Amygdala (tissue), 56 donors: Measurements from ENCODE around the gene MTA1.
A peak's percentile ranks its signal among the peaks of the same experiment; 100 is the strongest.

ENCODE experiments used
- DNase-seq, 56 donors: peaks; one replicate each; lab custom pipeline; 2025; lab: John Stamatoyannopoulos, UW

The MTA1 gene

DNA sequence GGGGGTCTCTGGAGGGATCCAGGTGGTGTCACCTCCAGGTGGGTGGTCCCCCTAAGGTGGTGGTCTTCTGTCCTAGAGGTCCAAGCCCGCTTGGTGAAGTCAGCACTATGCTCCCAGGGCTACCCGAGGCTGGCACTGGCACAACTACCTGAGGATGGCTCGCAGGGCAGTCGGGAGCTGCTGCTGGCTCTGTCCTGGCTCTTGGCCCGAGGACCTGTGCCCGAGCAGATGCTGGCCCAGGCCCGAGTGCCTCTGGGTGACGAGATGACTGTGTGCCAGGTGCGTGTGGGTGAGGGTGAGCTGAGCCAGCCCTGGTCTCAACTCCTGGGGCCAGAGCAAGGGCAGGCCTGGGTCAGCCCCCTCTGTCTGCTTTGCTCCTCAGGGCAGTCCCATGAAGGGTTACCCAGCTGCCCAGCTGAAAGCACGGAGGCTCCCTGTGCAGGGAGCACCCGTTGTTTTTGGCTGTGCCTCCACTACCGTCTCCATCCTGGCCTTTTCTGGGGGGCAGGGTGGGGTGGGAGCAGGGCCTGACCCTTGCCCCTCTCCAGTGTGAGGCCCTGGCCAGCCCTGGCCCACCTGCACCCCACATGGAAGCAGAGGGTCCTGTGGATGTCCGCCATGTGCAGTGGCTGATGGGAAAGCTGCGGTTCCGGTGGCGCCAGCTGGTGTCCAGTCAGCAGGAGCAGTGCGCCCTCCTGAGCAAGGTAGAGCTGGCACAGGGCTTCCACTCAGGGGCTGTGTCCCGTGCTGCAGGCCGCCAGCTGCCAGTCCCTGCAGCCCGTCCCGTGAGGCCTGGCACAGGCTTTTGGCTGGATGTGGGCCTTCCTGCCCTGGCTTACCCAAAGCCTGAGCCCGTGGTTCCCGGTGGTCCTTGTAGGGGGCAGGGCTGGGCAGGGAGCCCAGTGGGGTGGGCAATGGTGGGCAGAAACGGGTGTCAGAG, 72.7 kb downstream of the MTA1 start:
- DNase-seq, result no peak

DNA sequence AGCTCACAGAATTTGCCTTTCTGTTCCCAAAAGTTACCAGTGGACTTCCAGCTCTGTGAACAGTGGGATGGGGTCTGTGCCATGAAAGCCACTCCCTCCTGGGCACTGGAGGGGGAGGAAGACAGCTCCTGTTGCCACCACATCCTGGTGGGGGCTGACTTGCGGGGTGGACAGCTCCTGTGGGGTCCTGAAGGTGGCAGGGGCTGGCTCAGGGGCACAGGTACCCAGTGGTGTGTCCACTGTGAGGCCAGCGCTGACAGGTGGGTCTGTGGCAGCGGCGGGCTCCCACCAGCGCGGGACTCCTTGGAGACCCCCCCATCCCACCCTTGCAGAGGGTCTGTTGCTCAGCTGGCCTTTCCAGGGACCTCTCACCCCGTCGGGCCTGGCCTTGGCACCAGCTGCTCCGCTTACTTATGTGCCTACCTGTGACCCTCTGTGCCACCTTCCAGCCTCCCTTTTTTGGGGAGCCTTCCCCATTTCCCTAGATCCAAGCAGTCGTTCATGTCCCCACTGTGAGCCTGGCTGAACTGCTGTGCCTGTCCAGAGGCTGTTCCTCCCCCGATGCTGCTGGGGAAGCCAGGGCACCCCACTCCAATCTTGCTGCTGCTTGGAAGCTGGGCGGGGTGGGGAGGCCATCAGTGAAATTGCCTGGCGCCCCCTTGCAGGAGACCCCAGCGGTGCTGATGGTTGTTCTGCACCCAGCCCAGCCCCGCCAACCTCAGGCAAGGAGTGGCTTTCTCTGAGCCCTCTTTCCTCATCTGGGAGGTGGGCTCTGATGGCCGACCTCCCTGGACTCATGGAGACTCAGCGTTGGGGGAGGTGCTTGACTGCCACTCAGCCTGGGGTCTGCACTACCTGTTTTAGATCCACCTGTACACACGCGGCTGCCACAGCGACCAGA, 73.6 kb downstream of the MTA1 start:
- no peak for DNase-seq

DNA sequence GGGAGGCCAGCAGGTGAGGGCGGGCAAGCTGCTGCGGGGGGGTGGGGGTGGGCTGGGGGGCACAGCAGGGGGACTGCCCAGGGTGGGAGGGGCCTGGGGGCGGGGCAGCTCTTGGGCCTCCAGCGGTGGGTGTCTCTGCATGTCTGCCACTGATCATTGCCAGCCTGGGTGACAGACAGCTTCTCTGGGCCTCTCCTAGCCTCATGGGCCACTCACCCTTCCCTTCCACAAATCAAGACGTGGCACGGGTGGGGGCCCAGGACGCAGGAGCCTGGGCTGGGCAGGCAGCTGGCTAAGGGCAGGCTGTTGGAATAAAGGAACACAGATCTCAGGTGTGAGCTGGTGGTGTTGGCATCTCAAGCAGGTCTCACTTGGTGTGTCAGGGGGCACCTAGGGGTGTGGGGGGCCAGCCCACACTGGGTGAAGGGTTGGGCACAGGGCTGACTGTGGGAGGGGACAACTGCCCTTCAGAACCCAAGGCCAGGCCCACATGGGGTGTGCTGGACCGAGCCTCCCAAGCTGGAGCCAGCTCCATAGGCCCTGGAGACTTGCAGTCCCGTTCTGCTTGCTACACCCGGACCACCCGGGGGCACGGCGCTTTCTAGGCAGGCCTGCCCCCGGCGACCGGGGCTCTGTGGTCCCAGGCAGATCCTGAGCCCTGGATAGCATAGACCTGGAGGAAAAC, 74.4 kb downstream of the MTA1 start:
- no peak for DNase-seq

DNA sequence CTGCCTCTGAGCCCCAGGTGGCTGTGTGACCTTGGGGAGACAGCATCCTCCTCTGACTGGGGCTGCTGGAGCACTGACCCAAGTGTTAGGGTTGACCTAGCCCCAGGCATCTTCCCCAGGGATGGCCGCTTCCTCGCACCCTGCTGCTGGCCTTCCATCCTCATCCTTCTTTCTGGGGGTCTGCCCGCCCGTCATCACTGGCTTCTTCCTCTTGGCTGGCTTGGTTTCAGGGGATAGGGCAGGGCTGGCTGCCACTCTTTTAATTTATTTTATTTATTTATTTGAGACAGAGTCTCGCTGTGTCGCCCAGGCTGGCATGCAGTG, 74.9 kb downstream of the MTA1 start:
- DNase-seq, result no peak

DNA sequence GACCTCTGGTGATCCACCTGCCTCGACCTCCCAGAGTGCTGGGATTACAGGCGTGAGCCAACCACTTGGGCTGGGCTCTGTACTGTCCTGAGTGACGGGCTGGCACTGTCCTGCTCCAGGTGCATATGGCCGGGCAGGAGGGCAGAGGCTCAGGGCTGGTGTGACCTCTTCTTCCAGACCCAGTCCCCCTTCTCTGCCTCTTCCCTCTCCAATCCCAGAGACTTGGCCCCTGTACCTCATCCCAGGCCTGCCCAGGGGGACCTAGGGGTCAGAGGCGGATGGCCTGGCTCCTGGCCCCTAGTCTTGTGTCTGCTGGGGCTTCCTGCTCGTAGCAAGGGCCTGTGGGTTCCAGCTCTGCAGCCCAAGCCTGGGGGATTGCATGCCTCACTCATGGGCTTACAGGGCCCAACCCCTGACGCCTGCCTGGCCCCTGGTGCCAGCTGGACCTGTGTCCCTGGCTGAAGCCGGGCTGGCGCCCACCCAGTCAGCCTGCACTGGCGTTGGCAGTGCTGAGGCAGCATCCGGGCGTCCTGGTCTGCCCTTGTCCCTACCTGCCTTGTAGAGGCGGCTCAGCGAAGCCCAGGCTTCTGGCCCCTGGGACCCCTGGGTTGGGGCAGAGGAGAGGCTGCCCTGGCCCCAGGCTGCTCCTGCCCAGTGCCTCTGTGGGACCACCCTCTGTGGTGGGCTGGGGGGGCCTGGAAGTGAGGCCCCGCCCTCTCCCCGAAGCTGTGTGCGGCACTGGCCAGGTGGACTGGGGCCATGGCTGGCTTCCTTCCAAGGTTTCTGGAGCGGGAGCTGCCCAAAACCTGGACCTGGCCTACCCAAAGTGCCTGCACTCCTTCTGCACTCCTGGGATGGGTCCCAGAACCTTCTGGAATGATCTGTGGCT, 75.7 kb downstream of the MTA1 start:
- DNase-seq, result no peak

DNA sequence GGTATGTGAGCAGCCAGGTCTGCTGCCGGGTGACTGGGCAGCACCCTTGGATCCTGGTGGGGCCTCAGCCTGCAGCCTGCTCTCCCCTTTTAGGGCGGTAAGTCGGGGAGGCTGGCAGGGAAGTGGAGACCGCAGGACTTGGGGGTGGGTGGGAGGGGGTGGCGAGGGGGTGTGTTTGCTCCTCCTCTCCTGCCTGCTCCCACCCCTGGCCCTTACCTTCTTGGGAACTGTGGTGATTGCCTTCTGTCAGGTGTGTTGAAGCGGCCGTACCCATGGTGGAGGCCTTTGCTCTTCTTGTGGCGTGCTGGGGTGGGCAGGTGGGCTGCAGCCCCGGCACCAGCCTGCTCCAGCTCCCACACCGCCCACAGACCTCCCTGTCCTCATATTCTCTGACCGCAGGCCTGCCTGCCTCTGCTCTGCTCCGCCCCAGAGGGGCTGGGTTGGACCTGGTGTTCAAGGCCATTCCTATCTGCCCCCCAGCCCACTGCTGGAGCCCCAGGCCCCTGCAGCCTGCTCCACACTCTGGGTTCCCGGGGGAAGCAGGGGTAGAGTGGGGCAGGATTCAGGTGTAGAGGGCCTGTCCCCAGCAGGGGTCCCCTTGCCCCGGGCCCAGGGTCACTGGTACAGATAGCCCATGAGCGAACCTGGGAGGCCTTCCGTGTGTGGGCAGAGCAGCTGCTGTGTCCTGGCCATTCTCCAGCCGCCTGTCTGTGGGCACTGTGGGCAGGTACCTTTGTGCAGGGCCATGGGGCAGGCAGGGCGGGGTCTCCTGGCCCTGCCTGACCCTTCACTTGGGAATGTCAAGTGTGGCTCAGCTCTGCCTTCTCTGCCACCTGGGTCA, 76.6 kb downstream of the MTA1 start:
- DNase-seq, result no peak

DNA sequence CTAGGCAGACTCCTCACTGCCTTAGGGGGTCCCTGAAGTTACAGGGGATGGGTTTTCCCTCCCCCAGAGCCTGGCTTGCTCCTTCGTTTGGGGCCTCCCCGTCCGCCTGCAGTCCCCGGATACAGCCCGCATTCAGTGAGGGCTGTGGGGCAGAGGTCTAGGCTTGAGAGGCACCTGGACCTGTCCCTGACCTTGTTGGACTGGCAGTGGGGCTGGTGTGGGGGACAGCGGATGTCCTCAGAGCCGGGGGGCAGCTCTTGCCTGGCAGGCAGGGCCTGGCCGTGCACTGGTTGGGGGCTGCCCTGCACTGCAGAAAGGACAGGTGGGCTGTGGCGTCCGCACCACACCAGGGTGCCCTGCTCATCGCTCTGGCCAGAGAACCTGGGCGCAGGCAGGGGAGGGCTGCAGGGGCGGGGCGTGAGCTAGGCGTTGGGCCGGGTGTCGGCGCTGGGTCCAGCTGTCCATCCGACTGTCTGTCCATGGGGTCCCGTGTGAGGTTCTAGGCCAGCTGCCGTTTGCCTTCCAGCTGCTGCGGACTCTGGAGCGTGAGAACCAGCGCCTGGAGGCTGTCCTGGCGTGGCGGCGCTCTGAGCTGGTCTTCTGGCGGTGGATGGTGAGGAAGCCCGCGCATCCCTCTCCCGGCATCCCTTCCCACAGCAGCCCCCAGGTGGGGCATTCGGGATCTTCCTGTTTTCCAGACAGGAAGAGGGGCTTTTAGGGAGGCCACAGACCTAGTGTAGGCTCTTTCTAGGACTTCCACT, 77.4 kb downstream of the MTA1 start:
- no peak for DNase-seq

DNA sequence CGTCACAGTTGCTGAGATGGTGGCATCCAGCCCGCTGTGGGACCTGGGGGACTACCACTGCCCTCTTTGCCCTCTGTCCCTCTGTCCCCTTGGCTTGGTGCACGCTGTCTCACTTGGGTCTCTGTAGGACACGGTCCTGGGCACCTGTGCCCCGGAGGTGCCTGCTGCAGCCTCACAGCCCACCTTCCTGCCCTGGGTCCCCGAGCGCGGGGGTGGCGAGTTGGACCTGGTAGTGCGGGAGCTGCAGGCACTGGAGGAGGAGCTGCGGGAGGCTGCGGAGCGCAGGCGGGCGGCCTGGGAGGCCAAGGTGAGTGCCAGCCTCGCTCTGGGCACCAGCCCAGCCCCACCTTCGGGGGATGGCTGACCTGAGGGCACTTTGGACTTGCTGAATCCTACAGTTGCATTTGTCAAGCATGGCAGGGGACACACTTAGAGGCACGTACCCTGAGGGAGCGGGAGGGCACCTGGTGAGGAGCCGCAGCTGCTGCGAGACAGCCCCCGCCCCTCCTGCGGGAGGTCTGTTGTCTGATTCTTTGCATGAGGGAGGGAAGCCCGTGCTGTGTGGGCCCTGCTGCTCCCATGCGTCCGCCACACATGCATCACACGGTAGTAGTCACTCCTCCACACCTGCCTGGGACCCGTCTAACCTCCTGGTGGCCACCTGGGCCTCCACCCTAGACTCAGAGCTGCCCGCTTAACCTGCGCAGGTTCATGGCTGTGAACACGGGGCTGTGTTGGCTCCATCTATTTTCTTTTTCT, 78.2 kb downstream of the MTA1 start:
- no peak for DNase-seq

DNA sequence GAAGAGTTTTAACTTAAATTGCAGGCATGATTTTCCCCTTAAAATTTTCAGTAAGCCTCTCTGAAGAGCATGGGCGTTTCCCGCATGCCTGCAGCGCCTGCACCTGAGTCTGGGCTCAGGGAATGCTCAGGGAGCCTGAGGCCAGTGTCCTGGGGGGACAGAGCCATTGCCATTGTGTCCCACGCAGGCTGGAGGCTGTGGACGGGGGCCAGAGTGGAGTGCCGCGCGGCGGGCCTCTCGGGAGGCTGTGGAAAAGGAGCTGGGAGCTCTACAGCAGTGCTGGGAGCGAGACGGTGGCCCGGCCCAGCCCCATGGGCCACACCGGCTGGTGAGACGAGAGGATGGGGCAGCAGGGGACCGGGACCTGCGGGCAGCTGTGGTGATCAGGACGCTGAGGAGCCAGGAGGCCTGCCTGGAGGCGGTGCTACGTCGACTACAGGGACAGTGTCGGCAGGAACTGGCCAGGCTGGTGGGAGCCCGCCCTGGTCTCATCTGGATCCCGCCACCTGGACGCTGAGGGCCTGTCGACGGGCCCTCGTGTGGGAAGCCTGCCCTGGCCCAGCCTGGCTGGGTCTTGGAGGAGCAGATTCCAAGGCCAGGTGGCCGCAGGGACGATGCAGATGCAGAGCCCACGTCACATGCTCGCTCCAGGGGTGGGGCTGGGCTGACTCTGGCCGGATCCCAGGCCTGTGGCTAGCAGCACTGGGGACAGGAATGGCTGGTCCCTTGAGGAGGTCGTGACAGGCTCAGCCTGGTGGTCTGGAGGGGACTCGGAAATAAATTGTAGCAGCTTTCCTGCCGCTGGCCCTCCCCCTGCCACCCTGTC, 79.0 kb downstream of the MTA1 start:
- DNase-seq, result peak in 33 of 56 donors; percentile 32 to 84 (median 72)

DNA sequence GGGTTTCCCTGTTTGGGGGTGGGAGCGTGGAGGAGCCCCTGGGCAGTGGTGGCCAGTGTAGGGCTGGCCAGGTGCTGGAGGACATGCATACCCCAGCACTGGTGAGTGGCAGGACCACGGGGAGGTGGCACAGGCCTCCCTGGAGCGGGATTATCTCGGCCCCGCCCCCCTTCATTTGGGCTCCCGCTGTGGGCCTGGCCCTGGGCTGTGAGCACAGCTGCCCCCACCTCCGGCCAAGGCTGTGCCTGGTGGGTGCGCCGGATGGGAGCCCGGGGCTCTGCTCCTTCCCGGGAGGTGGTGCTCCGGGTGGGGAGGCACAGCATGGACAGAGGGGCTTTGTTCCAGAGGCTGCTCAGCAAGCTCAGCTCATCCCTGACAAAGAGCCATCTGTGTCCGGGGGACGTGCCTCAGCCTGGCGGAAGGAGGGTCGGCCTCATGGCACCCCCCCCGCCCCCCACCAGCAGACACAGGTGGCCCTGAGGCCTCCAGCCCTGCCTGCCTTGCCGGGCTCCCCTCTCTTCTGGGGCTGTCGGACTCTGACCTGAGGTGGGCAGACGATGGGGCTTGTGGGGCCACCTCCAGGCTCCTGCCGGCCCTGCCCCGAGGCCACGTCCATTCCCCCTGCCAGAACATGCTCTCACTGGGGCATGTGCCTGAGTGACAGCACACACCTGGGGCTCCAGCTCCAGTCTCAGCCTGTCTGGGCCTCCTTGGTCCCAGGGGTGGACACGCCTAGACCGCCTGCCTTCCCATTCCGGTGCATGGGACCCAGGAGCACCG, 79.8 kb downstream of the MTA1 start:
- peak in 55 of 56 donors; percentile 26 to 97 (median 87) for DNase-seq

DNA sequence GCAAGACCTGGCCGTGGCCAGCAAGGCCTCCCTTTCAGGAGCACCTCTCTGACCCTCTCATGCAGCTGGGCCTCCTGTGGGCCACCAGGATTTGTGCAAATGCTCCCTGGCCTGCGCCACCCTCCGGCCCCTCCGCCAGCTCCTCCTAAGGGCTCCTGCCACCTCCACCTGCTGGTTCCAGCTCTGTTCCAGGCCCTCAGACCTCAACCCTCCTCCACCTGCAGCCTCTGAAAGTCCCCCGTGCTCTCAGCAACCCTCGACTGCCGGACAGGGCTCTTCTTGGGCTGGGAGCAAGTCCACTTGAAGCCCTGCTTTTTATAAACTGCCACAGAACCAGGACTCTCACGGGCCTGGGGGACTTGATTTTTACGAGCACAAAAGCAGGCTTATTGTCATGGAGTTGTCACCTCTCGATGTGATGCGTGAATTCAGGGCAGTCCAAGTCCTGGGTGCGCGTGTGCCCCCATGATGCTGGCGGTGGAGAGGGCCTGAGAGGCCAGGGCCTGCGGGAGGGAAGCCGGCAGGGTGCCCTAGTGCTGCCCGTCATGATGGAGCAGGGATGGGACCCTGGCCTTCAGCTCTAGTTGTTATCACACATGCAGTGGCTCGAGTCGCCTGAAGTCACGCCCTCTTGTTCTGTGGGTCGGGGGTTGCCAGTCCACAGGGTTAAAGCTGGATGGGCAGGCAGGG, 80.6 kb downstream of the MTA1 start:
- no peak for DNase-seq

DNA sequence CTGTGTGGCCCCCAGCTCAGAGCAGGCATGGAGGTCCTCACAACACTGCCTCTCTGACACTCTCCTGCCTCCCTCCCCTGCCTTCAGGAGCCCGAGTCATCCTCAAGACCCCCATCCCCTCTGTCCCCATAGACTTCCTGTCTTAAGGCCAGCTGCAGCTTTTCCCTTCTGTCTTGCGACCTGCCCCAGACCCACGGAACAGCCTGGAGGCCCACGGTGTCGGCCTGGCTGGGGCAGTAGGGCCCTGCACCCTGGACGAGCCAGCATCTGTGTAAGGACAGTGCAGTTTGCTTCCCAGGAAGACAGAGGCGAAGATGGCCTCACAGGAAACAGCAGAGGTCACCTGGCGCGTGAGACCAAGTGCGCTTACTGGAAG, 81.1 kb downstream of the MTA1 start:
- no peak for DNase-seq

DNA sequence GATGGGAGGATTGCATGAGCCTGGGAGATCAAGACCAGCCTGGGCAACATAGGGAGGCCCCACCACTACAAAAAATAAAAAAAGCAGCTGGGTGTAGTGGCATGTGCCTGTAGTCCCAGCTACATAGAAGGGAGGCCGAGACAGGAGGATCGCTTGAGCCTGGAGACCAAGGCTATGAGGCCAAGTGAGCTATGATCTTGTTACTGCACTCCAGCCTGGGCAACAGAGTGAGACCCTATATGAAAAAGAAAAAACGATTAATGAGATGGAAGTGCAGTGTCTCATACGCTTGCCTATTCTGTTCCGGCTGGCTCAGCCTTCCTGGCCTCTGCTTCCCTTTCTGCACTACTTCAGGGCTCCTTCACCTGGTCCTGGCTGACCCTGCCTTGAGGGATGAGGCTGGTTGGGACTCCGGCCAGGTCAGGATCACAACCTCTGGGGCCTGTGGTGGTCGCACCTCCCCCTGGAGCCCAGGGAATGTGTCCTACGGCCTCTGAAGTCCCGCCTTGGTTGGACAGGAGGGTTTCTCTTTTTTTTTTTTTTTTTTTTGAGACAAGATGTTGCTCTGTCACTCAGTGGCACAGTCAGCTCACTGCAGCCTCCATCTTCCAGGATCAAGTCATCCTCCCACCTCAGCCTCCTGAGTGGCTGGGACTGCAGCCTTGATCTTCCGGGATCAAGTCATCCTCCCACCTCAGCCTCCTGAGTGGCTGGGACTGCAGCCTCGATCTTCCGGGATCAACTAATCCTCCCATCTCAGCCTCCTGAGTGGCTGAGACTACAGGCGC, 82.1 kb downstream of the MTA1 start:
- DNase-seq, result no peak
